Activated T-cell treated with anti-CD3 and anti-CD28 coated beads, Interleukin-2, amount 50 U/mL, for 48 hours (primary cell): ENCODE measurements around the gene LUZP2.

Experiments used
- DNase-seq, 2 experiments: peaks; one replicate each; pipeline ENCODE4 v3.0.0-alpha.2; 2020

The LUZP2 gene

GRCh38 chr11:24496736-24497725 is at the start of gene LUZP2:
Gene LUZP2 (plus strand): TSS chr11:24497053.
- DNase-seq, result no peak

GRCh38 chr11:24453129-24453718 is 43.6 kb upstream of the LUZP2 start:
- no peak for DNase-seq

- no peak for DNase-seq
Measured at GRCh38 chr11:24457985-24458384, 38.9 kb upstream of the LUZP2 start.

GRCh38 chr11:24470431-24470830 is 26.4 kb upstream of the LUZP2 start:
- no peak for DNase-seq

GRCh38 chr11:24471084-24471483 is 25.8 kb upstream of the LUZP2 start:
- DNase-seq, result no peak

- DNase-seq, result no peak
Measured at GRCh38 chr11:24478718-24479117, 18.1 kb upstream of the LUZP2 start.

- no peak for DNase-seq
Measured at GRCh38 chr11:24489477-24489876, 7.4 kb upstream of the LUZP2 start.

- DNase-seq, result no peak
Measured at GRCh38 chr11:24496386-24496735, 492 bp upstream of the LUZP2 start.

GRCh38 chr11:24497831-24498230 is 978 bp downstream of the LUZP2 start:
- DNase-seq, result no peak

- DNase-seq, result no peak
Measured at GRCh38 chr11:24502425-24502824, 5.6 kb downstream of the LUZP2 start.

GRCh38 chr11:24509114-24509513 is 12.3 kb downstream of the LUZP2 start:
- DNase-seq, result no peak

GRCh38 chr11:24511511-24511910 is 14.7 kb downstream of the LUZP2 start:
- no peak for DNase-seq

- DNase-seq, result no peak
Measured at GRCh38 chr11:24513479-24514218, 16.8 kb downstream of the LUZP2 start.

- DNase-seq, result no peak
Measured at GRCh38 chr11:24514219-24514594, 17.4 kb downstream of the LUZP2 start.

GRCh38 chr11:24515632-24516031 is 18.8 kb downstream of the LUZP2 start:
- no peak for DNase-seq

GRCh38 chr11:24516638-24517037 is 19.8 kb downstream of the LUZP2 start:
- DNase-seq, result no peak

- DNase-seq, result no peak
Measured at GRCh38 chr11:24521601-24522000, 24.7 kb downstream of the LUZP2 start.

GRCh38 chr11:24524156-24524555 is 27.3 kb downstream of the LUZP2 start:
- DNase-seq, result no peak

GRCh38 chr11:24531528-24531927 is 34.7 kb downstream of the LUZP2 start:
- no peak for DNase-seq

GRCh38 chr11:24543771-24544170 is 46.9 kb downstream of the LUZP2 start:
- DNase-seq, result no peak

GRCh38 chr11:24556693-24557092 is 59.8 kb downstream of the LUZP2 start:
- DNase-seq, result no peak

GRCh38 chr11:24559315-24559714 is 62.5 kb downstream of the LUZP2 start:
- no peak for DNase-seq

GRCh38 chr11:24560324-24560723 is 63.5 kb downstream of the LUZP2 start:
- no peak for DNase-seq

- no peak for DNase-seq
Measured at GRCh38 chr11:24567380-24567779, 70.5 kb downstream of the LUZP2 start.
